Measurements from ENCODE around the gene PHACTR1.

Gene PHACTR1

GRCh38 chr6:12990162-12990561 is 273.6 kb downstream of the PHACTR1 start:
- TF ChIP-seq CTCF (IDR thresholded peaks at IDR 0.05; ENCODE audit: low read depth, low read length), result no peak
- in situ Hi-C loops (cut with HindIII; ENCODE audit: low sequenced_read_pairs), result no loop called here
- no peak for DNase-seq (ENCODE audit: low read depth, low spot score)
- no peak overlapping the region for H3K4me3 ChIP-seq (ENCODE audit: low read depth, low read length)

- no peak for TF ChIP-seq CTCF (IDR thresholded peaks at IDR 0.05; ENCODE audit: low read depth, low read length)
Observed at GRCh38 chr6:12991435-12991834, 274.9 kb downstream of the PHACTR1 start.

GRCh38 chr6:12992770-12993169 is 276.2 kb downstream of the PHACTR1 start:
- TF ChIP-seq CTCF (IDR thresholded peaks at IDR 0.05; ENCODE audit: low read depth, low read length), result no peak
- in situ Hi-C loops (cut with HindIII; ENCODE audit: low sequenced_read_pairs), result no loop called here
- DNase-seq (ENCODE audit: low read depth, low spot score), result no peak
- no peak overlapping the region for H3K4me3 ChIP-seq (ENCODE audit: low read depth, low read length)

More at GRCh38 chr6:12991435-12991834, 274.9 kb downstream of the PHACTR1 start:
- no peak overlapping the region for H3K4me3 ChIP-seq (ENCODE audit: low read depth, low read length)
- DNase-seq (ENCODE audit: low read depth, low spot score), result no peak
- in situ Hi-C loops (cut with HindIII; ENCODE audit: low sequenced_read_pairs), result no loop called here

GRCh38 chr6:12993283-12993898 is 276.8 kb downstream of the PHACTR1 start:
- in situ Hi-C loops (cut with HindIII; ENCODE audit: low sequenced_read_pairs), result no loop called here
- no peak for DNase-seq (ENCODE audit: low read depth, low spot score)
- no peak for TF ChIP-seq CTCF (IDR thresholded peaks at IDR 0.05; ENCODE audit: low read depth, low read length)
- no peak overlapping the region for H3K4me3 ChIP-seq (ENCODE audit: low read depth, low read length)

- in situ Hi-C loops (cut with HindIII; ENCODE audit: low sequenced_read_pairs), result no loop called here
- TF ChIP-seq CTCF (IDR thresholded peaks at IDR 0.05; ENCODE audit: low read depth, low read length), result no peak
- DNase-seq (ENCODE audit: low read depth, low spot score), result no peak
- no peak overlapping the region for H3K4me3 ChIP-seq (ENCODE audit: low read depth, low read length)
Observed at GRCh38 chr6:12995419-12995818, 278.9 kb downstream of the PHACTR1 start.

- no peak for DNase-seq (ENCODE audit: low read depth, low spot score)
- no peak overlapping the region for H3K4me3 ChIP-seq (ENCODE audit: low read depth, low read length)
- in situ Hi-C loops (cut with HindIII; ENCODE audit: low sequenced_read_pairs), result no loop called here
- TF ChIP-seq CTCF (IDR thresholded peaks at IDR 0.05; ENCODE audit: low read depth, low read length), result no peak
Observed at GRCh38 chr6:13000537-13000936, 284.0 kb downstream of the PHACTR1 start.
